ENCODE data around the gene ASTN2. TPM values are rescaled to one million over a fixed set of nuclear protein-coding genes. Genes with fewer than 3 reads are reported as not detected.
"Not testable (repeated sequence)": the region's sequence is repeated elsewhere in the genome, so short reads cannot be mapped to it uniquely, and the experiment has no call there.

ASTN2 gene
- total RNA-seq, 2 donors from 2014 or later: 113 to 153 TPM

- TF ChIP-seq, protein P1, sequence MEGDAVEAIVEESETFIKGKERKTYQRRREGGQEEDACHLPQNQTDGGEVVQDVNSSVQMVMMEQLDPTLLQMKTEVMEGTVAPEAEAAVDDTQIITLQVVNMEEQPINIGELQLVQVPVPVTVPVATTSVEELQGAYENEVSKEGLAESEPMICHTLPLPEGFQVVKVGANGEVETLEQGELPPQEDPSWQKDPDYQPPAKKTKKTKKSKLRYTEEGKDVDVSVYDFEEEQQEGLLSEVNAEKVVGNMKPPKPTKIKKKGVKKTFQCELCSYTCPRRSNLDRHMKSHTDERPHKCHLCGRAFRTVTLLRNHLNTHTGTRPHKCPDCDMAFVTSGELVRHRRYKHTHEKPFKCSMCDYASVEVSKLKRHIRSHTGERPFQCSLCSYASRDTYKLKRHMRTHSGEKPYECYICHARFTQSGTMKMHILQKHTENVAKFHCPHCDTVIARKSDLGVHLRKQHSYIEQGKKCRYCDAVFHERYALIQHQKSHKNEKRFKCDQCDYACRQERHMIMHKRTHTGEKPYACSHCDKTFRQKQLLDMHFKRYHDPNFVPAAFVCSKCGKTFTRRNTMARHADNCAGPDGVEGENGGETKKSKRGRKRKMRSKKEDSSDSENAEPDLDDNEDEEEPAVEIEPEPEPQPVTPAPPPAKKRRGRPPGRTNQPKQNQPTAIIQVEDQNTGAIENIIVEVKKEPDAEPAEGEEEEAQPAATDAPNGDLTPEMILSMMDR (IDR thresholded peaks at IDR 0.05): no peak
- TF ChIP-seq POLR2AphosphoS5 (IDR thresholded peaks at IDR 0.05): no peak
- no peak for TF ChIP-seq POLR2A (IDR thresholded peaks at IDR 0.05)
- Histone ChIP-seq H3K4me3 (no peak overlapping the region), H3K27me3 (replicated peaks; ENCODE audit: insufficient read depth) (no peaks in the 10 kb centered on the region), H3K36me3 (no peaks in the 10 kb centered on the region), H3K9me3 (no peaks in the 10 kb centered on the region), H3K27ac (no peak overlapping the region), H3K4me1 (replicated peaks) (no peaks in the 10 kb centered on the region)
- no peak for DNase-seq (ENCODE audit: low spot score)
- 90% methylated on average over 6 of the region's 6 CpGs for WGBS
- intact Hi-C loops (cut with DNase I): no loop called here
Measured at GRCh38 chr9:116924462-116925110, 490.3 kb downstream of the ASTN2 start.

DNA sequence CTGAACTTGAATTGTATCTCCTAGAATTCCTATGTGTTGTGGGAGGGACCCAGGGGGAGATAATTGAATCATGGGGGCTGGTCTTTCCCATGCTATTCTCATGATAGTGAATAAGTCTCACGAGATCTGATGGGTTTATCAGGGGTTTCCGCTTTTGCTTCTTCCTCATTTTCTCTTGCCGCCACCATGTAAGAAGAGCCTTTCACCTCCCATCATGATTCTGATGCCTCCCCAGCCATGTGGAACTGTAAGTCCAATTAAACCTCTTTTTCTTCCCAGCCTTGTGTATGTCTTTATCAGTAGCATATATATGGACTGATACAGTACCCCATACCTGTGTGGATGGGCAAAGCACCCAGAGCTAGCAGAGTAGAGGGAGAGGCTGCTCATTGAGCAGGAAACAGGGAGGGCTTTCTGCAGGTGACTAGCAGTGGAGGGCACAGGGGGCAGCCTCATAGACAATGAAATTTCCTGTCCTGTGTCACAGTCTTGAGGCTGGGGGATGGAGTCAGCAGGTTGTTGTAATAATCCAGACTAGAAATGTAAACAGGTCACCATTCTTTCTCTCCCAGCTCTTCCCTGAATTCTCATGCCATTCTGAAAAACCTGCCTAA, 496.9 kb downstream of the ASTN2 start:
- H3K4me3 ChIP-seq; H3K27me3 ChIP-seq (replicated peaks; ENCODE audit: insufficient read depth); intact Hi-C loops (cut with DNase I); H3K9me3 ChIP-seq; DNase-seq (ENCODE audit: low spot score); H3K36me3 ChIP-seq; H3K27ac ChIP-seq; H3K4me1 ChIP-seq (replicated peaks): not testable (repeated sequence)
- WGBS: 96% methylated on average over 3 of the region's 3 CpGs

DNA sequence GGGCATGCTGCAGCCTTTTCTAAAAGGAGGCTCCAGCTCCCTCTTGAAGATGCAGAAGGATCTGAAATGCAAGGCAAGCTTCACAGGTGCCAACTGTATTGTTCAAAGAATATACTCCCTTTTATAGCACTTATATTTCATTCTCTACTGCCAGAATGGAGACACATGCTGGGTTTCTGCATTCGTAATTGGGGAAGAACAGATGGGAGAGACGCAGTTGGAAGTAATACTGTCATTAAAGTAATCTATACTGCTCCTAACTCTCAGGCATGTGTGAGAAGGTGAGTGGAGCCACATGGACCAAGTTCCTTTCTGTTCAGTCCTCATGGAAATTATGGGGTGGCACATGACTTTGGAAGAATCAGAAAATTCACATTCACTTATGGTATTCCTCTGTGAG, 501.3 kb downstream of the ASTN2 start:
- DNase-seq (ENCODE audit: low spot score): no peak
- intact Hi-C loops (cut with DNase I): no loop called here
- Histone ChIP-seq H3K9me3 (no peaks in the 10 kb centered on the region), H3K27ac (no peak overlapping the region), H3K4me1 (replicated peaks) (no peaks in the 10 kb centered on the region), H3K27me3 (replicated peaks; ENCODE audit: insufficient read depth) (no peaks in the 10 kb centered on the region), H3K4me3 (no peak overlapping the region), H3K36me3 (no peaks in the 10 kb centered on the region)
- 75% methylated on average over 2 of the region's 2 CpGs for WGBS
- no peak for TF ChIP-seq POLR2A (IDR thresholded peaks at IDR 0.05)
- TF ChIP-seq POLR2AphosphoS5 (IDR thresholded peaks at IDR 0.05): no peak
- TF ChIP-seq, protein P1 (IDR thresholded peaks at IDR 0.05): no peak

GRCh38 chr9:116910201-116910600, 504.7 kb downstream of the ASTN2 start:
- no peaks in the 10 kb centered on the region for H3K36me3 ChIP-seq
- intact Hi-C loops (cut with DNase I): no loop called here
- WGBS: 88% methylated on average over 10 of the region's 10 CpGs
- no peak overlapping the region for H3K4me3 ChIP-seq
- H3K27me3 ChIP-seq (replicated peaks; ENCODE audit: insufficient read depth): no peaks in the 10 kb centered on the region
- no peak for TF ChIP-seq POLR2A (IDR thresholded peaks at IDR 0.05)
- no peaks in the 10 kb centered on the region for H3K9me3 ChIP-seq
- H3K27ac ChIP-seq: no peak overlapping the region
- H3K4me1 ChIP-seq (replicated peaks): no peaks in the 10 kb centered on the region
- DNase-seq (ENCODE audit: low spot score): no peak

DNA sequence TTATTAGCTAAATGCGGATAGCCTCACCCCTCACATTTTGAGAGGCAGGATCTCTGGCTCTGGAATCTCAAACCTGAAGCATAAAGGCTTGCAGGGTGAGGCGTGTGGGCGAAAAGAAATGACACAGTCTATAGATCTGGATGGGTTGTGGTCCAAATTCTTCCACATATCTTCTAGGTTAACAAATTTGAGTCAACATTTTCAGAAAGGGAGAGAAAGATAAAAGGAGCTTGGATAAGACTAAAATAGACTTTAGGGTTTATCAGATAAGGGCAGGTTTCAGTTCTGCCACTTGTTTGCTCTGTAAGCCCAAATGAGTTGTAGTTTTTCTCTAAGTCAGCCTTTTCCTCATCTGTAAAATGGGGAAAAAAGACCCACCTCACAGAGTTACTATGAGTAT, 506.9 kb downstream of the ASTN2 start:
- WGBS: 92% methylated on average over 3 of the region's 3 CpGs

More for the DNA sequence above, 506.9 kb downstream of the ASTN2 start:
- no peaks in the 10 kb centered on the region for H3K27me3 ChIP-seq (replicated peaks; ENCODE audit: insufficient read depth)
- intact Hi-C loops (cut with DNase I): no loop called here
- H3K4me3 ChIP-seq: no peak overlapping the region
- H3K36me3 ChIP-seq: no peaks in the 10 kb centered on the region
- H3K4me1 ChIP-seq (replicated peaks): no peaks in the 10 kb centered on the region
- no peak overlapping the region for H3K27ac ChIP-seq
- TF ChIP-seq, protein P1 (IDR thresholded peaks at IDR 0.05): no peak
- TF ChIP-seq POLR2A (IDR thresholded peaks at IDR 0.05) (no peak), POLR2AphosphoS5 (IDR thresholded peaks at IDR 0.05) (no peak)
- H3K9me3 ChIP-seq: no peaks in the 10 kb centered on the region
- no peak for DNase-seq (ENCODE audit: low spot score)

Measured in prostate gland (tissue), 2 donors.